ENCODE measurements around the gene TPO. TPM values are rescaled to one million over a fixed set of nuclear protein-coding genes. Genes with fewer than 3 reads are reported as not detected.
"Not testable (repeated sequence)": the region's sequence is repeated elsewhere in the genome, so short reads cannot be mapped to it uniquely, and the experiment has no call there.

TPO gene
- total and polyA plus RNA-seq, 2 experiments from 2014 or later, result 0.37 TPM; not detected in 1

DNA sequence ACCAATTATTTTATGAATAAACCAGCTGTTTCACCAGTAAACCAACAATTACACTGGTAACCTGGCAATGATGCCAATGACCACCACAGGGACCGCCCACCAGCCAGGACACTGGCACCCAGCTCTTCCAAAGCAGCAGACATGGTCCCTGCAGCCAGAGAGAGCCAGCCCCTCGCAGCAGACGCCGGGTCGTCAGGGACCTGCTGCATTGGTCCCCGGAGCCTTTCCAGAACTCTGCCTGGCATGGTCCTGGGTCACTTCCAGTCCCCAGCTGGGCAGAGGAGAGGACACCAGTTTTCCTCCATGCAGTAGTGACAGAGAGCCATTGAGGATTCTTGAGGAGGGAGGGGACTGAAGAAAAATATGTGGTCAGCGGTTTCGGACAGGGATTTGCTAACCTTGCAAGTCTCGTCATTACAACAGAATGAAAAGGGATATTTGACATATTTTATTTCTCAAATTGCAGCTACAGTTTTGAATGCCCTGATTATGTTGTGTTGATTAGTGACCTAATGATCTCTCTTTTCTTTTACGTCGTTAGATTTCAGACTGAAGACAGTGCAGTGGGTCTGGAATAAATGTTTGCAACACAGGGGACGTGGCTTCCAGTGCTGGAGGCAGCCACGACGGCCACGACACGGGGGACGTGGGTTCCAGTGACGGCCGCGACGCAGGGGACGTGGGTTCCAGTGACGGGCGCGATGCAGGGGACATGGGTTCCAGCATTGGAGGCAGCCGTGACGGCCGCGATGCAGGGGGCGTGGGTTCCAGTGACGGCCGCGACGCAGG, 154.5 kb downstream of the TPO start:
- no peaks in the 10 kb centered on the region for H3K36me3 ChIP-seq (replicated peaks; ENCODE audit: insufficient read depth, low read depth)
- DNase-seq (ENCODE audit: low spot score), result no peak
- H3K9me2 ChIP-seq (replicated peaks; ENCODE audit: insufficient read depth), result no peaks in the 10 kb centered on the region
- no peaks in the 10 kb centered on the region for H3K4me1 ChIP-seq (ENCODE audit: insufficient read depth)
- no peak overlapping the region for H2AFZ ChIP-seq
- H3K4me3 ChIP-seq, result no peak overlapping the region
- no peaks in the 10 kb centered on the region for H3K27me3 ChIP-seq
- WGBS (ENCODE audit: low lambda C conversion rate, missing lambda C conversion rate), result 96% methylated on average over 31 of the region's 34 CpGs
- TF ChIP-seq EZH2phosphoT487 (IDR thresholded peaks at IDR 0.05; ENCODE audit: low read depth, severe bottlenecking, unreplicated experiment) (no peak), EZH2 (IDR thresholded peaks at IDR 0.05; ENCODE audit: borderline replicate concordance) (no peak)
- TF ChIP-seq, protein P1, sequence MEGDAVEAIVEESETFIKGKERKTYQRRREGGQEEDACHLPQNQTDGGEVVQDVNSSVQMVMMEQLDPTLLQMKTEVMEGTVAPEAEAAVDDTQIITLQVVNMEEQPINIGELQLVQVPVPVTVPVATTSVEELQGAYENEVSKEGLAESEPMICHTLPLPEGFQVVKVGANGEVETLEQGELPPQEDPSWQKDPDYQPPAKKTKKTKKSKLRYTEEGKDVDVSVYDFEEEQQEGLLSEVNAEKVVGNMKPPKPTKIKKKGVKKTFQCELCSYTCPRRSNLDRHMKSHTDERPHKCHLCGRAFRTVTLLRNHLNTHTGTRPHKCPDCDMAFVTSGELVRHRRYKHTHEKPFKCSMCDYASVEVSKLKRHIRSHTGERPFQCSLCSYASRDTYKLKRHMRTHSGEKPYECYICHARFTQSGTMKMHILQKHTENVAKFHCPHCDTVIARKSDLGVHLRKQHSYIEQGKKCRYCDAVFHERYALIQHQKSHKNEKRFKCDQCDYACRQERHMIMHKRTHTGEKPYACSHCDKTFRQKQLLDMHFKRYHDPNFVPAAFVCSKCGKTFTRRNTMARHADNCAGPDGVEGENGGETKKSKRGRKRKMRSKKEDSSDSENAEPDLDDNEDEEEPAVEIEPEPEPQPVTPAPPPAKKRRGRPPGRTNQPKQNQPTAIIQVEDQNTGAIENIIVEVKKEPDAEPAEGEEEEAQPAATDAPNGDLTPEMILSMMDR (IDR thresholded peaks at IDR 0.05; ENCODE audit: poor library complexity), result no peak
- H4K20me1 ChIP-seq (ENCODE audit: insufficient read depth, poor library complexity, severe bottlenecking), result no peaks in the 10 kb centered on the region
- H3K79me2 ChIP-seq, result no peaks in the 10 kb centered on the region
- H3K9me3 ChIP-seq (ENCODE audit: low read depth), result no peaks in the 10 kb centered on the region
- H3K27ac ChIP-seq, result no peak overlapping the region
- no peak overlapping the region for H3K4me2 ChIP-seq

DNA sequence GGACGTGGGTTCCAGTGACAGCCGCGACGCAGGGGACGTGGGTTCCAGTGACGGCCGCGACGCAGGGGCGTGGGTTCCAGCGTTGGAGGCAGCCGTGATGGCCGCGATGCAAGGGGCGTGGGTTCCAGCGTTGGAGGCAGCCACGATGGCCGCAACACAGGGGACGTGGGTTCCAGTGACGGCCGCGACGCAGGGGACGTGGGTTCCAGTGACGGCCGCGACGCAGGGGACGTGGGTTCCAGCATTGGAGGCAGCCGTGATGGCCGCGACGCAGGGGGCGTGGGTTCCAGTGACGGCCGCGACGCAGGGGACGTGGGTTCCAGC, 155.0 kb downstream of the TPO start:
- H3K27me3 ChIP-seq; H3K79me2 ChIP-seq; H3K4me2 ChIP-seq; H3K9me2 ChIP-seq (replicated peaks; ENCODE audit: insufficient read depth); H4K20me1 ChIP-seq (ENCODE audit: insufficient read depth, poor library complexity, severe bottlenecking); DNase-seq (ENCODE audit: low spot score); H3K36me3 ChIP-seq (replicated peaks; ENCODE audit: insufficient read depth, low read depth); H3K27ac ChIP-seq; H3K4me1 ChIP-seq (ENCODE audit: insufficient read depth); H3K4me3 ChIP-seq; H3K9me3 ChIP-seq (ENCODE audit: low read depth); H2AFZ ChIP-seq: not testable (repeated sequence)
- 96% methylated on average over 5 of the region's 39 CpGs for WGBS (ENCODE audit: low lambda C conversion rate, missing lambda C conversion rate)

DNA sequence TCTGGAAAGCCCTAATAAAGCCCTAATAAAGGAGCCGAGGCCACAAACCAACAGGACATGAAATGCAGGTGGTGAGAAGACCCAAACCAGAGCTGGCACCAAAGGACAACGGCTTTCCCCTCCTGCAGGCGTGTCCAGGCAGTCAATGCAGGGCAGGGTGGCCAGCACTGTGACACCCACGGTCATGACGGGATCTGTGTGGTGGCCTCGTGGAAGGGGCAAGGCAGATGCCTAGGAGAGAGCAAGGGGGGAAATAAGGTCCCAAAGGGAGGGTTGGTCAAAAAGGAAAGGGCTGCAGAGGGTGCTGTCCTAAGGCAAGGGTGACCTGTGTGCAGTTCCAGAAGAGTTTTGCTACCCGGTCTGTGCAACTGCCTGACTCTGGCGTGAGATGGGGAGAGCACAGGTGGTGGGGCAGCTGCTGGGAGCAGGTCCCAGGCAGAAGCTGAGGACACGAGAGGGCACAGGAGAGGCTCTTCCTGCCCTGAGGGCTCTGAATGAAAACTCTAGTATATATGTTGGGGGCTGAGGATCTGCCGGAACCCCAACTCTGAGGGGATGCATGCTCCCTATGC, 156.7 kb downstream of the TPO start:
- H3K27me3 ChIP-seq, result no peaks in the 10 kb centered on the region
- no peaks in the 10 kb centered on the region for H4K20me1 ChIP-seq (ENCODE audit: insufficient read depth, poor library complexity, severe bottlenecking)
- 93% methylated on average over 10 of the region's 10 CpGs for WGBS (ENCODE audit: low lambda C conversion rate, missing lambda C conversion rate)
- no peak overlapping the region for H3K4me3 ChIP-seq
- no peak for DNase-seq (ENCODE audit: low spot score)
- H3K9me2 ChIP-seq (replicated peaks; ENCODE audit: insufficient read depth), result no peaks in the 10 kb centered on the region
- no peaks in the 10 kb centered on the region for H3K79me2 ChIP-seq
- H3K4me2 ChIP-seq, result no peak overlapping the region
- no peak overlapping the region for H3K27ac ChIP-seq
- H3K36me3 ChIP-seq (replicated peaks; ENCODE audit: insufficient read depth, low read depth), result no peaks in the 10 kb centered on the region
- no peaks in the 10 kb centered on the region for H3K4me1 ChIP-seq (ENCODE audit: insufficient read depth)
- TF ChIP-seq EZH2phosphoT487 (IDR thresholded peaks at IDR 0.05; ENCODE audit: low read depth, severe bottlenecking, unreplicated experiment) (no peak), EZH2 (IDR thresholded peaks at IDR 0.05; ENCODE audit: borderline replicate concordance) (no peak)
- TF ChIP-seq, protein P1 (IDR thresholded peaks at IDR 0.05; ENCODE audit: poor library complexity), result no peak
- H2AFZ ChIP-seq, result no peak overlapping the region
- H3K9me3 ChIP-seq (ENCODE audit: low read depth), result no peaks in the 10 kb centered on the region

DNA sequence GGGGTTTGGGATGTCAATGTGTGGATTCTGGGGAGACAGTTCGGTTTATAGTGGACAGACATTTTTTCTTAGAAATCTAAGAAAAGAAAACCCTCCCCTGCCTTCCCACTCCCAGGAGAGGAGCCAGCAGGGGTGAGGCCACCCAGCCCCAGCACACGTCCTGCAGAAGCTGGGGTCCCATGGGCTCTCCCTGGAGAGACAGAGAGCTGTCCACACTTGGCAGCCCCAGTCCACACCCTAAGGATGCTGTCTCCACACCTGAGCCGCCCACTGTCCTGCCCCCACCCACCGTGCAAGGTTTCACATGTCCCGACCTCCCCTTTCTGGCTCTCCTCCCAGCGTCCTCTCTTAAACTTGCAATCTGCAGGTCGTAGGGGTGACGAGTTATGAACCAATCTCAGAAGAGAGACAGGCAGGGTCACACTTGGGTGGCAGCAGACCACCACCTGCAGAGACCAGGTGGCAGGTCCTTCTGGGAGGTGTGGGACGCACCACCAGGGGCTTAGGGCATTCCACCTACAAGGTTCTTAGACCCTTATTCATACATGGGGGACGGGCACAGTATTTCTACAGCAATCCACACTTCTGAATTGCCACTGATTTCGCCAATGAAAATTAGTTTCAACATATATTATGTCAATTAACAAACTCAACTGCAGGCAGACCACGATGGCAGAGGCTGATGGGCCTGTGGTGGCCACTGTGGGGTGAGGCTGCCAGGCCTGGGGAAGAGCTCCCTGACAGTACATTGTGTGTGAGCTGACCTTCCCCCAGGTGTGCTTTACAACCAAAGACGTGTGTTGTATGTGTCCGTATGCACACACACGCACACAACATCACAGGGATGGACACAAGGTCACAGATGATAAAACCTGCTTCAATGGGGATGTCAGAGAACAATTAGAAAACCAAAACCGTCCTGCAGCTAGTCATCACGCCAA, 158.5 kb downstream of the TPO start:
- no peaks in the 10 kb centered on the region for H3K79me2 ChIP-seq
- H3K4me2 ChIP-seq, result no peak overlapping the region
- no peak for DNase-seq (ENCODE audit: low spot score)

More for the DNA sequence above, 158.5 kb downstream of the TPO start:
- Histone ChIP-seq H4K20me1 (ENCODE audit: insufficient read depth, poor library complexity, severe bottlenecking) (no peaks in the 10 kb centered on the region), H3K4me3 (no peak overlapping the region), H3K27ac (no peak overlapping the region), H3K9me3 (ENCODE audit: low read depth) (no peaks in the 10 kb centered on the region), H3K36me3 (replicated peaks; ENCODE audit: insufficient read depth, low read depth) (no peaks in the 10 kb centered on the region), H2AFZ (no peak overlapping the region), H3K9me2 (replicated peaks; ENCODE audit: insufficient read depth) (no peaks in the 10 kb centered on the region), H3K27me3 (no peaks in the 10 kb centered on the region), H3K4me1 (ENCODE audit: insufficient read depth) (no peaks in the 10 kb centered on the region)
- no peak for TF ChIP-seq EZH2phosphoT487 (IDR thresholded peaks at IDR 0.05; ENCODE audit: low read depth, severe bottlenecking, unreplicated experiment)
- no peak for TF ChIP-seq EZH2 (IDR thresholded peaks at IDR 0.05; ENCODE audit: borderline replicate concordance)
- TF ChIP-seq, protein P1 (IDR thresholded peaks at IDR 0.05; ENCODE audit: poor library complexity), result no peak
- 87% methylated on average over 17 of the region's 17 CpGs for WGBS (ENCODE audit: low lambda C conversion rate, missing lambda C conversion rate)

Data from hepatocyte (in vitro differentiated cells).